Neural progenitor cell (in vitro differentiated cells): ENCODE results near the gene CLIC5.

ENCODE experiments used
- CTCF ChIP-seq: fragments of 200-600 bp; sonication (generic); IDR thresholded peaks from 2 replicates; pipeline ENCODE4 v1.5.1; 2017; ENCODE audit warnings: antibody characterized with exemption, mild to moderate bottlenecking
- EZH2 ChIP-seq: fragments of 200-600 bp; sonication (generic); IDR thresholded peaks from 2 replicates; pipeline ENCODE4 v1.6.1; 2017; ENCODE audit warnings: antibody characterized with exemption, mild to moderate bottlenecking, moderate library complexity

- TF ChIP-seq EZH2 (no peak), CTCF (no peak)
Observed at GRCh38 chr6:46002264-46002663, 13.4 kb downstream of the CLIC5 start.
